GM12878 (cell line): ENCODE results near the gene CD58. TPM values are rescaled to one million over a fixed set of nuclear protein-coding genes. Genes with fewer than 3 reads are reported as not detected.
A peak's percentile ranks its signal among the peaks of the same experiment; 100 is the strongest.

Experiments
- BHLHE40 ChIP-seq, 2 experiments: fragments of 450-650 bp in 1 of 2; IDR thresholded peaks; 2 replicates each; pipeline ENCODE4 v1.6.1; 2011 to 2017; ENCODE audit warnings: low read depth in 2 of 2, borderline replicate concordance in 1 of 2, improper control_type of control experiment in 1 of 2, low read length in 1 of 2, mild to moderate bottlenecking in 1 of 2
- DPF2 ChIP-seq: fragments of 450-650 bp; IDR thresholded peaks from 2 replicates; pipeline ENCODE4 v1.6.1; 2017; ENCODE audit warnings: mild to moderate bottlenecking
- EZH2 ChIP-seq: IDR thresholded peaks from 2 replicates; pipeline ENCODE4 v1.6.1; 2012; ENCODE audit warnings: low read depth, mild to moderate bottlenecking, control low read depth, inconsistent platforms, low read length, borderline replicate concordance; ENCODE audit not compliant: control insufficient read depth
- GATAD2B ChIP-seq: fragments of 450-650 bp; conservative IDR thresholded peaks from 2 replicates; pipeline ENCODE4 v1.6.1; 2017; ENCODE audit warnings: low read depth, mild to moderate bottlenecking, moderate library complexity
- HCFC1 ChIP-seq: fragments of 150-350 bp; IDR thresholded peaks from 2 replicates; pipeline ENCODE4 v1.6.1; 2014; ENCODE audit warnings: low read length
- HSF1 ChIP-seq: fragments of 150-350 bp; IDR thresholded peaks from 2 replicates; pipeline ENCODE4 v1.6.1; 2014; ENCODE audit warnings: mild to moderate bottlenecking, low read depth, low read length
- IRF3 ChIP-seq: fragments of 450-650 bp; IDR thresholded peaks from 2 replicates; pipeline ENCODE4 v1.6.1; 2014; ENCODE audit warnings: mild to moderate bottlenecking
- MLLT1 ChIP-seq: fragments of 450-650 bp; IDR thresholded peaks from 2 replicates; pipeline ENCODE4 v1.6.1; 2016; ENCODE audit warnings: mild to moderate bottlenecking
- MXI1 ChIP-seq: fragments of 150-350 bp; IDR thresholded peaks from 2 replicates; pipeline ENCODE4 v1.6.1; 2011; ENCODE audit warnings: low read depth, mild to moderate bottlenecking, inconsistent platforms, low read length, improper control_type of control experiment
- NBN ChIP-seq: fragments of 450-650 bp; IDR thresholded peaks from 2 replicates; pipeline ENCODE4 v1.6.1; 2016
- RAD51 ChIP-seq: fragments of 450-650 bp; IDR thresholded peaks from 2 replicates; pipeline ENCODE4 v1.6.1; 2016; ENCODE audit warnings: moderate library complexity, mild to moderate bottlenecking, inconsistent platforms
- RELB ChIP-seq: fragments of 450-650 bp; IDR thresholded peaks from 2 replicates; pipeline ENCODE4 v1.6.1; 2017; ENCODE audit warnings: low read depth, mild to moderate bottlenecking, moderate library complexity
- SKIL ChIP-seq: fragments of 450-650 bp; IDR thresholded peaks from 2 replicates; pipeline ENCODE4 v1.6.1; 2017; ENCODE audit warnings: mild to moderate bottlenecking, low read depth, inconsistent platforms; ENCODE audit not compliant: poor library complexity, severe bottlenecking
- SUZ12 ChIP-seq: fragments of 200-600 bp; sonication (generic); IDR thresholded peaks from one replicate; pipeline ENCODE4 v1.6.1; 2018; ENCODE audit warnings: antibody characterized with exemption, mild to moderate bottlenecking; ENCODE audit not compliant: unreplicated experiment
- polyA plus RNA-seq, 11 experiments: library from polyadenylated mRNA; depleted of rRNA in 4 of 11; unstranded in 6 of 11; stranded (reverse) in 5 of 11; fragments of >200 nt; fragmentation: Nextera tagmentation in 4 of 11; fragmentation: Illumina TruSeq in 1 of 11; extraction: Ambion mirVana in 4 of 11; extraction: Trizol in 1 of 11; gene quantifications; 1 replicate in 1 of 11; 2 replicates in 10 of 11; pipeline versions ENCODE4 v1.2.1 to v1.2.3, GENCODE V29; 2011 to 2016; ENCODE audit warnings: inconsistent platforms in 2 of 11, missing spikeins in 2 of 11, low read depth in 1 of 11
- total RNA-seq, 4 experiments: library from RNA; depleted of rRNA in 3 of 4; stranded (reverse); fragments of >200 nt in 3 of 4; fragmentation: Illumina TruSeq in 1 of 4; extraction: Trizol in 1 of 4; gene quantifications; 2 replicates each; pipeline versions ENCODE4 v1.2.1 to v1.2.3, GENCODE V29; 2013 to 2021

The CD58 gene
- total and polyA plus RNA-seq, 10 of the 15 experiments (the other 5 are each of a cell fraction or from before 2014, with no cell fraction given): 70.4 to 252 (median 129) TPM

GRCh38 chr1:116514708-116515525 lies 55.9 kb downstream of the CD58 start (continued):
- TF ChIP-seq MXI1: peak; percentile 68; the same call in 1 of the 2 replicates
- TF ChIP-seq HCFC1: no peak
- peak; percentile 80 for TF ChIP-seq GATAD2B
- peak in 1 of 2 experiments; percentile 14; a peak in 1 of 4 replicates for TF ChIP-seq BHLHE40 (IDR thresholded peaks at IDR 0.05; ENCODE audit: borderline replicate concordance in 1 of 2, low read depth in 2 of 2, low read length in 1 of 2)
- TF ChIP-seq DPF2: peak; percentile 78
- no peak for TF ChIP-seq SUZ12
- TF ChIP-seq RAD51: peak; percentile 43; the same call in 1 of the 2 replicates
- peak; percentile 55; the same call in 1 of the 2 replicates for TF ChIP-seq MLLT1
- no peak for TF ChIP-seq EZH2
- TF ChIP-seq IRF3: no peak
- peak; percentile 88 for TF ChIP-seq SKIL
- no peak for TF ChIP-seq HSF1
- peak; percentile 90 for TF ChIP-seq NBN
- peak; percentile 90 for TF ChIP-seq RELB
